IPS-15b (cell line): Measurements from ENCODE around the gene RNASE7.
"Not testable (repeated sequence)": the region's sequence is repeated elsewhere in the genome, so short reads cannot be mapped to it uniquely, and the experiment has no call there.

Source experiments
- H3K27me3 ChIP-seq: one replicate; pipeline ENCODE4 v1.6.1; 2013; ENCODE audit warnings: low read length; ENCODE audit not compliant: control insufficient read depth, insufficient read depth
- H3K36me3 ChIP-seq: one replicate; pipeline ENCODE4 v1.6.1; 2013; ENCODE audit warnings: low read length; ENCODE audit not compliant: control insufficient read depth, insufficient read depth
- H3K4me1 ChIP-seq: one replicate; pipeline ENCODE4 v1.6.1; 2013; ENCODE audit warnings: mild to moderate bottlenecking, low read length; ENCODE audit not compliant: control insufficient read depth, insufficient read depth
- H3K4me3 ChIP-seq: one replicate; pipeline ENCODE4 v1.5.1; 2013; ENCODE audit warnings: low read depth, low read length
- H3K9ac ChIP-seq: one replicate; pipeline ENCODE4 v1.6.1; 2013; ENCODE audit warnings: low read depth, mild to moderate bottlenecking, low read length
- H3K9me3 ChIP-seq: one replicate; pipeline ENCODE4 v1.6.1; 2013; ENCODE audit warnings: mild to moderate bottlenecking, low read length; ENCODE audit not compliant: control insufficient read depth, insufficient read depth

Gene RNASE7

GRCh38 chr14:21038441-21039422, 3.4 kb upstream of the RNASE7 start:
- no peak overlapping the region for H3K4me3 ChIP-seq
- no peak overlapping the region for H3K9ac ChIP-seq
- peaks cover 13% of the 10 kb centered on the region for H3K4me1 ChIP-seq
- no peaks in the 10 kb centered on the region for H3K36me3 ChIP-seq
- no peaks in the 10 kb centered on the region for H3K27me3 ChIP-seq
- H3K9me3 ChIP-seq: no peaks in the 10 kb centered on the region

GRCh38 chr14:21039585-21040369, 2.4 kb upstream of the RNASE7 start:
- H3K36me3 ChIP-seq: no peaks in the 10 kb centered on the region
- no peak overlapping the region for H3K4me3 ChIP-seq
- H3K9ac ChIP-seq: no peak overlapping the region
- H3K9me3 ChIP-seq: no peaks in the 10 kb centered on the region
- H3K4me1 ChIP-seq: peaks cover 13% of the 10 kb centered on the region
- no peaks in the 10 kb centered on the region for H3K27me3 ChIP-seq

- Histone ChIP-seq H3K9ac (no peak overlapping the region), H3K4me1 (peaks cover 13% of the 10 kb centered on the region), H3K4me3 (no peak overlapping the region), H3K36me3 (no peaks in the 10 kb centered on the region), H3K9me3 (no peaks in the 10 kb centered on the region), H3K27me3 (no peaks in the 10 kb centered on the region)
Observed at GRCh38 chr14:21040370-21040925, 1.7 kb upstream of the RNASE7 start.

GRCh38 chr14:21040941-21041340, 1.2 kb upstream of the RNASE7 start:
- H3K36me3 ChIP-seq, H3K27me3 ChIP-seq, H3K9ac ChIP-seq, H3K9me3 ChIP-seq, H3K4me3 ChIP-seq: not testable (repeated sequence)
- H3K4me1 ChIP-seq: peaks cover 13% of the 10 kb centered on the region

- Histone ChIP-seq H3K4me1 (peaks cover 13% of the 10 kb centered on the region), H3K9ac (no peak overlapping the region), H3K27me3 (no peaks in the 10 kb centered on the region), H3K36me3 (no peaks in the 10 kb centered on the region), H3K4me3 (no peak overlapping the region), H3K9me3 (no peaks in the 10 kb centered on the region)
Observed at GRCh38 chr14:21042918-21043317, 756 bp downstream of the RNASE7 start.

- H3K4me1 ChIP-seq: peaks cover 12% of the 10 kb centered on the region
- H3K36me3 ChIP-seq: no peaks in the 10 kb centered on the region
- H3K4me3 ChIP-seq: no peak overlapping the region
- H3K9me3 ChIP-seq: no peaks in the 10 kb centered on the region
- H3K9ac ChIP-seq: no peak overlapping the region
- H3K27me3 ChIP-seq: peaks cover 2% of the 10 kb centered on the region
Observed at GRCh38 chr14:21043387-21043973, 1.3 kb downstream of the RNASE7 start.

- H3K9ac ChIP-seq: no peak overlapping the region
- H3K27me3 ChIP-seq: peaks cover 2% of the 10 kb centered on the region
- H3K36me3 ChIP-seq: no peaks in the 10 kb centered on the region
- H3K4me3 ChIP-seq: no peak overlapping the region
- no peaks in the 10 kb centered on the region for H3K9me3 ChIP-seq
- H3K4me1 ChIP-seq: peaks cover 8% of the 10 kb centered on the region
Observed at GRCh38 chr14:21043974-21044618, 1.9 kb downstream of the RNASE7 start.

GRCh38 chr14:21047378-21047781, 5.2 kb downstream of the RNASE7 start:
- H3K4me1 ChIP-seq: no peaks in the 10 kb centered on the region
- H3K9ac ChIP-seq: no peak overlapping the region
- peaks cover 2% of the 10 kb centered on the region for H3K27me3 ChIP-seq
- no peaks in the 10 kb centered on the region for H3K9me3 ChIP-seq
- H3K4me3 ChIP-seq: no peak overlapping the region
- H3K36me3 ChIP-seq: no peaks in the 10 kb centered on the region

- H3K9me3 ChIP-seq: no peaks in the 10 kb centered on the region
- H3K4me1 ChIP-seq: no peaks in the 10 kb centered on the region
- H3K27me3 ChIP-seq: peaks cover 2% of the 10 kb centered on the region
- H3K36me3 ChIP-seq: no peaks in the 10 kb centered on the region
- no peak overlapping the region for H3K4me3 ChIP-seq
- H3K9ac ChIP-seq: no peak overlapping the region
Observed at GRCh38 chr14:21048638-21049037, 6.5 kb downstream of the RNASE7 start.

GRCh38 chr14:21049271-21049673, 7.1 kb downstream of the RNASE7 start:
- Histone ChIP-seq H3K9ac (no peak overlapping the region), H3K4me1 (no peaks in the 10 kb centered on the region), H3K4me3 (no peak overlapping the region), H3K36me3 (no peaks in the 10 kb centered on the region), H3K27me3 (peaks cover 2% of the 10 kb centered on the region), H3K9me3 (no peaks in the 10 kb centered on the region)

GRCh38 chr14:21050597-21050996, 8.4 kb downstream of the RNASE7 start:
- H3K4me1 ChIP-seq: no peaks in the 10 kb centered on the region
- peaks cover 2% of the 10 kb centered on the region for H3K27me3 ChIP-seq
- no peaks in the 10 kb centered on the region for H3K9me3 ChIP-seq
- H3K9ac ChIP-seq: no peak overlapping the region
- no peaks in the 10 kb centered on the region for H3K36me3 ChIP-seq
- no peak overlapping the region for H3K4me3 ChIP-seq
